HG03175 (cell line): Measurements from ENCODE around the gene KLB.
A peak's percentile ranks its signal among the peaks of the same experiment; 100 is the strongest.
"Not testable (repeated sequence)": the region's sequence is repeated elsewhere in the genome, so short reads cannot be mapped to it uniquely, and the experiment has no call there.

Source experiments
- ATAC-seq: cut with Tn5 transposase; IDR thresholded peaks from one replicate; pipeline ENCODE4 v1.9.1; 2021; ENCODE audit warnings: mild to moderate bottlenecking, moderate library complexity; ENCODE audit not compliant: unreplicated experiment

KLB gene

GRCh38 chr4:39425297-39425696 lies 18.6 kb downstream of the KLB start:
- not testable (repeated sequence) for ATAC-seq

GRCh38 chr4:39426728-39427127 lies 20.0 kb downstream of the KLB start:
- no peak for ATAC-seq

GRCh38 chr4:39427520-39428114 lies 20.9 kb downstream of the KLB start:
- ATAC-seq = no peak

GRCh38 chr4:39429476-39430334 lies 23.0 kb downstream of the KLB start:
- ATAC-seq = no peak

GRCh38 chr4:39433878-39434492 lies 27.3 kb downstream of the KLB start:
- ATAC-seq = no peak

- no peak for ATAC-seq
These were observed 29.2 kb downstream of the KLB start for GRCh38 chr4:39435659-39436563.

GRCh38 chr4:39441593-39441992 lies 34.9 kb downstream of the KLB start:
- ATAC-seq = no peak

- no peak for ATAC-seq
These were observed 36.3 kb downstream of the KLB start for GRCh38 chr4:39442998-39443397.

GRCh38 chr4:39446483-39446841 lies 39.7 kb downstream of the KLB start:
- no peak for ATAC-seq

GRCh38 chr4:39446842-39447573 lies 40.3 kb downstream of the KLB start:
- peak; percentile 92 for ATAC-seq

GRCh38 chr4:39450618-39451017 lies 43.9 kb downstream of the KLB start:
- no peak for ATAC-seq

- ATAC-seq = no peak
These were observed 44.8 kb downstream of the KLB start for GRCh38 chr4:39451423-39452023.

GRCh38 chr4:39452153-39452859 lies 45.6 kb downstream of the KLB start:
- ATAC-seq = no peak

GRCh38 chr4:39452860-39453587 lies 46.3 kb downstream of the KLB start:
- no peak for ATAC-seq

GRCh38 chr4:39453738-39454137 lies 47.0 kb downstream of the KLB start:
- no peak for ATAC-seq

- no peak for ATAC-seq
These were observed 48.8 kb downstream of the KLB start for GRCh38 chr4:39455486-39455885.

GRCh38 chr4:39456946-39457763 lies 50.4 kb downstream of the KLB start:
- ATAC-seq = no peak

GRCh38 chr4:39458161-39458504 lies 51.4 kb downstream of the KLB start:
- not testable (repeated sequence) for ATAC-seq
